Hematopoietic multipotent progenitor cell treated with erythropoietin and hydrocortisone succinate and interleukin-3 and kit ligand, for 17 days (in vitro differentiated cells): ENCODE results near the gene RPRD1B.

Experiments
- DNase-seq: peaks from one replicate; pipeline ENCODE4 v3.0.0-alpha.2; 2015; ENCODE audit warnings: low spot score

RPRD1B gene

DNA sequence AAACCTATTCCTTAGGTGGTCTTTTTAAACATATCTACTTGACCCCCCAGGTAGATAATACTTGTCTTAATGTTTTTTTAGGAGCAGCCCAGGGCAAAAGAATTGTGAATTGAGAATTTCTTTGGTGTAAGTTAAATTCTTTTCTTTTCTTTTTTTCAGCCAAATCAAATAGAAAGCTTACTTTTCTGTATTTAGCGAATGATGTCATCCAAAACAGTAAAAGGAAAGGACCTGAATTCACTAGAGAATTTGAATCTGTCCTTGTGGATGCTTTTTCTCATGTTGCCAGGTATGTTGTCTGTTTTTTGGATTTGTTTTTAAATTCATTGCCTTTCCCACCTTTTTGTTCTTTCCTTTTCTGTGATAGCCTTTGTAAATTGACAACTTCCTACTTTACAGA is 6.7 kb downstream of the RPRD1B start:
- no peak for DNase-seq

DNA sequence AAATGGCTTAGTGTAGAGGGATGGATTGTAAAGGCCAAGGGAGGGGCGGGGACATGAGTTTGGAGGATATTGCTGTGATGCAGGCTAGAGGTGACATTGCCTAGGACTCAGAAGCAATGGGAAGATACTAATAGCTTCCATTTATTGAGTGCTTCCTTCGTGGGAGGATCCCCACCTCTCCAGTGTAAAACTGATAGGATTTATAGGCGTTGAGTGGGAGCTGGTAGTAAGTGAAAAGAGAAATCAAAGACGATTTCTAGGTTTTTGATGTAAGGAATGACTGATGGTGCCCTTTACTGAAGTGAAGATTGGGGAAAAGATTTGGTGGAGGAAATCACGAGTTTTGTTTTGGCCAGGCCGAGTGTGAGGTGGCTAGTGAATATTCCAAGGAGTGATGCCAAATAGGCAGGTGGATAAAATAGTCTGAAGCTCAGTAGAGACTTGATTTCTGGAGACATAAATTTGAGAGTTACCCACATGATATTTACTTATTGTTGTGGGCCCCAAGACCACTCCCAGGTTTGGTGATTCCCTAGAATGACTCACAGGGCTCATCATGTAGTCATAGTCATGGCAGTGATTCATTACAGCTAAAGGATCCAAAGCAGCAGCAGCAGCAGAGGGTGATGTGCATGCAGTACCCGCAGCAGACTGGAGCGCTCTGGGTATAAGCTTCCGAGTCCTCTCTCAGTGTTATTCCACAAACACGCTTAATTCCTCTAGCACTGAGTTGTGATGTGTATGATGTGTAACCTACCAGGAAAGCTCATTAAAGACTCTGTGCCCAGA is 10.2 kb downstream of the RPRD1B start:
- DNase-seq: no peak

DNA sequence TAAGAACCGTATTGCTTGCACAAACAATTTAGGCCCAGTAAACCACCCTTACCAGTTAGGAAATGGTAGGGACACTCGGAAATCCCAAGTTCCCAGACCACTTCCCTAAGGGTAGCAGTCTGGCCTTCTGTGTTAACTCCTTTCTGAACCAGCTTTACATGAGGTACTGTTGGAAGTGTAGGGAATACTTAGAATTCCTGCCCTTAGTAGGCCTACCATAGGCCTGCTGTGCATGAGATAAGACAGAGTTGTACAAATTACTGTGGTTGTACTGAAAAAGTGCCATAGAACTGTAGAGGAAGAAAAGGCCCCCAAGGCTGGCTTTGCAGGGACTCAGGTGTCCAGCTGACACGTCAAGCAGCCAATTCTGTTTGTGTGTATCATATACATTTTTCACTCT is 11.1 kb downstream of the RPRD1B start:
- no peak for DNase-seq

DNA sequence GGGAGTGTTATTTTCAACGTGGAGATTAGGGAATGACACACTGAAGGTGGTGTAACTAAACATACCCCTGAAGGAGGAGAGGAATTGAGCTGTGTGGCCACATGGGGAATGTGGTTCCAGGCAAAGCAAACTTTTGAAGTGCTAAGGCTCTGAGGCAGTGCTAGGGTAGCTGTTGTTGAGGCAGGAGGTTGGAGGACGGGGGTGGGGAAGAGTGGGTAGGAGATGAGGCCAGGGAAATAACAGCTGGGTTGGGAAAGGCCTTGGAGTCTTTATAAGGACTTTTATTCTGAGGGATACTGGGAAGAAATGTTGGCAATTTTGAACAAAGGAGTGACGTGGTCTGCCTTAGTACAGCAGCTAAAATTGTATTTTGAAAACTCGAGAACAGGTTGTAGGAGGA is 13.0 kb downstream of the RPRD1B start:
- no peak for DNase-seq

DNA sequence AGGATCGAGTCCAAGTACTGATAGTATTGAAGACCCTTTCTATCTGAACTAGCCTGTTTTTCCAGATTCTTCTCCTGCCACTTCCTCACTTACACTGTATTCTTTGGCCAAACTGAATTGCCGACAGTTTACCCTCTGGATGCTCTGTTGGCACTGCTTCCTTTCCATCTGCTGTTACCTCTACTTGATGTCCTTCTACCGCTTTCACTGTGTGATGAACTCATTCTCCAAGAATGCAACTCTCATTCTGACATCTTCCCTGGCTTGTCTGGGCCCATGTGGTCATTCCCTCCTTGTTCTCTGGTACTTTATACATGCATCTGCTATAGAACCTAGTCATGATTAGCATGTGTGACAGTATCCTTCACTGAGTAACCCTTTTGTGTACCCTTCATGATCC is 16.3 kb downstream of the RPRD1B start:
- DNase-seq: no peak

DNA sequence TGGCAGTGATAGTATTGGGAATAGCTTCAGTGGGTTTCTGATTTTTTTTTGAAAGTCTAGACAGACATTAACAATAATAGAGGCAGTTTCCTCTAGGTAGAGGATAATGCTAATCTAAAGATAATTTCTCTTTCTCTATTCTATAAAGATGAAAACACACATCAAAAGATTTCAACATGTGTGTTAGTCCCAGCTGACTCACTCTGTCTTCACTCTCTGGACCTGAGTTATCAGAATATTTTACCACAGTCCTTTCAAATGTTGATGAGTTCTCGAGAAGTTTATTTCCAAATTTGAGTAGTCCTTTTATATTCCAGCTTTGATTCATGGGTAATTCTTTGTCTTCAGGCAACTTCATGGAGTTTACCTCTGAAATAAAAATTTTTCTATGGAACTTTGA is 17.1 kb downstream of the RPRD1B start:
- DNase-seq: no peak

DNA sequence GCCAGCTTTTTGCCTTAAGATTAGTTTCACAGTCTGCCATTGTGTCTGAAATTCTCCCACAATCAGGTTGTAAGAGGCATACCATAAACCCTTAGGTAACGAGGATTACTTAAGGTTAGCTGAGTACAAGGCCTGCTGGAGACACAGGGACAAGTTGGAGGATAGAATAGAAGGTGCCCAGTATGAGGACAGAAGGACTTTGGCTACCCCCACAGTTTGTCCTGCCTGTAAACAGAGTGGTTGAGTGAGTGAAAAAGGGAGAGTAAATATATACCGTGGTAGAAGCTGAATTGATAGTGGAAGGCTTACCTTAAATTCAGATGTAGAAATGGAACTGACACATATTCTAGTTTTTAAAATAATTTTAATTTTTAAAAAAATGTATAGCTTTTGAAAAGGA is 19.3 kb downstream of the RPRD1B start:
- no peak for DNase-seq

DNA sequence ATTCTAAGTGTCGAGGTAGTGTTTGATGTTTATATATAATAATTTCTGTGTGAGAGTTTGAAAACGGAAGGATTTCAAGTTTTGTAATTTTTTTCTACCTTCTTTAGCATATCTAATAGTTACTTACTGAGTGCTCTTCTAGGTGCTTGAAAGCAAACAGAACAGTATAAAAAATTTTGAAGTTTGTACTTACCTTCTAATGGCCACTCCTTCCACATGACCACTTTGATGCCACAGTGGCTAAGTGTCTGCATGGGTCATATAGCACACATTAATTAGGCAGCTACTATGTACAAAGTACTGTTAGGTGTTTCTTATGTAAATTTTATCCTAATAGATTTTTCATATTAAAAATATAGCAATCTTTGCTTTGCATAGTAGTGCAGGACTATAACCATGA is 21.1 kb downstream of the RPRD1B start:
- DNase-seq: no peak

DNA sequence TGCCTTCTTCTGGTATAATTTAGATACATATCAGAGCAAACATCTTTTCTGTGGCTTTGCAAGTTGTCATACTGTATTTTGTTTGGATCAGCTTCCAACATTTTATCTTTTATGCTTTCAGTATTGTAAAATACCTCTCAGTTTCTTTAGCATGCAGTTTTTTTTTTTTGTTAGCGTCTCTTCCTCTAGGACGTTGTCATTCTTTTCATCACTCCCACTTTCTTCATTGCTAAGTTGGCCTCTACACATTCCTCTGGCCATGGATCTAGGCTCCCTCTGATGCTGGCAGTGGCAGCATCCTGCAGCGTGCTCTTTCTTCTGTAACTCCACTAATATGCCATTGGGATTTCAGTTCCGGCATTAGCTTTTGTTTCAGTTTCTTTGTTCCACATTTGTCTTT is 21.7 kb downstream of the RPRD1B start:
- no peak for DNase-seq

DNA sequence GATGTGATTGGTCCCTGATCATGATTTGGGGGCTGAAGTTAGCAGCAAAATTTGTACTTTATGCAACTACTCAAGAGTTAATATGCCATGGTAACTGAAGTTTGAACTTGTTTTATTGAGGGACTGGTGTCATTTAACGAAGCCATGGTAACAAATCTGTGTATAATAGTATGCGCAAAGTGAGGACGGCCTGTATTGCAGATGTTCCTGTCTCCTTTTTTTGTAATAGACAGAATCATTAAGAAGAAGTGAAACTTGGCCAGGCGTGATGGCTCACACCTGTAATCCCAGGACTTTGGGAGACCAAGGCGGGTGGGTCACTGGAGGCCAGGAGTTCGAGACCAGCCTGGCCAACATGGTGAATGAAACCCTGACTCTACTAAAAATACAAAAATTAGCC is 22.3 kb downstream of the RPRD1B start:
- no peak for DNase-seq

DNA sequence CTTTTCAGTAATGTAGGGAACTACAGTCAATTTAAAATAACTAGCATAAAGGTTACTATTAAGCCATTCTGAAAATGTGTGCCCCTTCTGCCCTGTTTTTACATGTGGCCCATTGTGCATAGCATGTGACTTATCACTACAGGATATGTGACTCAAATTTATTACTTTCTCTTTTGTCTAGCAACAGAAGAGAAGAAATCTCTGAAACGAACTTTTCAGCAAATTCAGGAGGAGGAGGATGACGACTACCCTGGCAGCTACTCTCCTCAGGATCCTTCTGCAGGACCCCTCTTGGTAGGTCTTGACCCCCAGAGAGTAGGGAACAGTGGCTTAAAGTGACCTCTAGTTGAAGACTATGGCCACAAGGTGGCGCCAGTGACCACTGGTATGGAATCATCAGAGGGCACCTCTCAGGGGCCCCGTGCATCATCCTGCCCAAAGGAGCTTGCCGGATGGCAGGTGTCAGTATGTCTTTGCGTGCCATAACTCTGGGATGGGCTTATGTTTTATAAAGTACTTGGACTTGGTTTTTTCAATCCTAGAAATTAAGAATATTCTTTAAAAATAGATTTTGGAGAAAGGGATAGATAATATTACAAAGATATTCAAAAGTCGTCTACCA is 23.9 kb downstream of the RPRD1B start:
- peak; percentile 90 for DNase-seq

DNA sequence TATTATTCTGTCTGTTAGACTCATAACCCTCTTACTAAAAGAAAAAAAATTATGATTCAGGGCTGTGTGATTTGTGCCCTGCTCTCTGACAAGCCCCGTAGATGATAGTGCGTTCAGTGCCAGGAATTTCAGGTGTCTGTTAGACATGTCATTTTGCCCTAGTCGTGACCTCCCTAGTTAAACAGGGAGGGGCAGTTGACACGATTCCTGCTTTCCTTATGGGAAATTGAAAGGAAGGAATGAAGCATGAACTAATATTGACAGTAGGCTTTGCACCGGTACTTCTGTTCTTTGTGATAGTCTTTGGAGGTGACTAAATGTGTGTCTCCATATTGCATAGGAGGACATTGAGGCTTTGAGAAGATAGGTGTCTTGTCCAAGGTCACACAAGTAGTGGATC is 26.3 kb downstream of the RPRD1B start:
- no peak for DNase-seq

DNA sequence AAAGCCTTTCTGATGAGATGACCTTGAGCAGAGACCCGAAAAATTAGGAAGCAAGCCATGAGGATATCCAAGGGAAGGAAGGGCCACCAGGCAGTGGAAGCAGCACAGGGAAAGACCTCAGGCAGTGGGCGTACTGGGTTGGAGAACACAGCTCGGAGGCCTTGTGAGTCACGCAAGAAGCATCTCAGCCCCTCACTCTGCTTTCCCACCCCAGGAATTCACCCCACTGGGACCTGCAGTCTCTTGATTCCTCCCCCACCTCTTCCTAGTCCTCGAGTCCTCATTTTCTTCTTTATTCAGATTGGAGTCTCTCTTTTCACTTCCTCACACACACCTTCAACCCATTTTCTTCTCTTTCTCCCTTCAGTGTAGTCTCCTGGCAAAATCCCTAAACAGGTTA is 27.0 kb downstream of the RPRD1B start:
- no peak for DNase-seq

DNA sequence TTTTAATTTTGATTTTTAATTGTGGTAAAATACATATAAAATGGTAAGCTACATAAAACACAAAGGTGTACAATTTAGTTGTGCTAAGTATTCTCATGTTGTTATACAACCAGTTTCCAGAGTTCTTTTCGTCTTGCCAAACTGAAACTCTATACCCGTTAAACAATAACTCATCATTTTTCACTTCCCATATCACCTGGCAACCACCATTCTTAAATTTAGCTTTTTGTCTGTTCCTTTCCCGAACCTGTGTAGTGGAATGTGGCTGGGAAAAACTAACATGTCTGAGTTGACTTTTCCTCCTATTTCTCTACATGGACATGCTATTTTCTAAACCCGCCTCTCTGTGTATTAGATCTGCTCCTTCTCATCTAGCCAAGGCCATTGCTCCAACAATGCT is 27.6 kb downstream of the RPRD1B start:
- no peak for DNase-seq

DNA sequence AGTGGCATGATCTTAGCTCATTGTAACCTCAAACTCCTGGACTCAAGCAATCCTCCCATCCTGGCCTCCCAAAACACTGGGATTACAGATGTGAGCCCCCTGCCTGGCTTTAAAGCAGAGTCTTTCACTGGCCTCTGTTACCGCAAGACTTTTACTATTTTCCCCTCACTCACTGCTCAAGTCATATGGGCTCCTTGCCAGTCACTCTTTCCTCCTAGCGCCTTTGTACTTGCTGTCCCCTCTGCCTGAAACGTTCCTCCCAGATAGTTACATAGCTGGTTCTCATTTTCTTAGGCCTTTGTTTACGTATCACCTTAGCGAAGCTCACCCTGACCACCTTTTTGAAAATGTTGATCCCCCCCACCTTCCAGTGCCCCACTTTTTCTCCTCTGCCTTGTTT is 29.3 kb downstream of the RPRD1B start:
- no peak for DNase-seq

DNA sequence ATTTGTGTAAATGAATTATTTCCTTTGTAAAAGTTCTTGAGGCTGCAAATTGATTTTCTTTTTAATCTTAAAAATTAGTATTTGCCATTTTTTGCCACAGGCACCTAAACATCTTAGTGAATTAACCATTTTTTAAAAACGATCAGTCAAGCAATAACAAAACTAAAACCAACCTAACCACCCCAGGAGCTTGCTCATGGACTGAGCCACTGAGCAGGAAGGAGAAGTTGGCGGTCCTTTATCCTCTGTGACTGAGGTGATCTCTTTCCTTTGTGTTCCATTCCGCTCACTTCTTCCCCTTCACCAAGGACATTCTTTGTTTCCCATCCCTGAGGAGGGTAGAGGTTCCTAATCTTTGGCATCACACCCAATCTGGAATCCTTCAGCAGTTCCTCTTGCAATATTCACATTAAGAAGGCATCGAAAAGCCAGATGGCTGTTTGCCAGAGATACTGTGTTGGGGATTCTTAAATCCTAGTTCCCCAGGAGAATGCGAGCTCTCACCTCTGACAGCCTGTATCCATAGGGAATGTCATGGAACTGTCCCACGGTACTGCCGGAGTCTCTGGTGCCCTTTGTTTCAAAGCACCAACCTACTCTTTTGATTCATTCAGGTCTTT is 30.5 kb downstream of the RPRD1B start:
- DNase-seq: no peak

DNA sequence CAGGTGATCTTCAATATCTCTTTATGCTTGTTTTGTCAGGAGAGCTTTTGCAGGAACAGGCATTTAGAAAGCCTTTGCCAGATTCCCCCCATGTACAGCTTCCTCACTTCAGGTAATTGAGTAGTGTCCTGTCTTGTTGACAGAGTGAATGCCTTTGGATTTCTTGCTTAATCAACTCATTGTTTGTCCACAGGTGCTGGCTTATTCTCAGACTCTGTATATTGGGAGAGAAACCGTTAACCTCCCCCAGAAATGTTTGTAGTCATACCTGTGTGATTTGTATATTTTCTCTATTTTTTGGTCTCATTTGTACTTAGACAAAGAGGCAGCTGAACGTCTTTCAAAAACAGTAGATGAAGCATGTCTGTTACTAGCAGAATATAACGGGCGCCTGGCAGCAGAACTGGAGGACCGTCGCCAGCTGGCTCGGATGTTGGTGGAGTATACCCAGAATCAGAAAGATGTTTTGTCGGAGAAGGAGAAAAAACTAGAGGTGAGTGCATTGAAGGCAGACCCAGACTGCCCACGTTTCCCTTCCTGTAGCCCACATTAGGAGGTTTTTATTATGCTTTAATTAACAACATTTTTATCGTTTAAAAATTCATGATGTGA is 32.3 kb downstream of the RPRD1B start:
- DNase-seq: no peak

DNA sequence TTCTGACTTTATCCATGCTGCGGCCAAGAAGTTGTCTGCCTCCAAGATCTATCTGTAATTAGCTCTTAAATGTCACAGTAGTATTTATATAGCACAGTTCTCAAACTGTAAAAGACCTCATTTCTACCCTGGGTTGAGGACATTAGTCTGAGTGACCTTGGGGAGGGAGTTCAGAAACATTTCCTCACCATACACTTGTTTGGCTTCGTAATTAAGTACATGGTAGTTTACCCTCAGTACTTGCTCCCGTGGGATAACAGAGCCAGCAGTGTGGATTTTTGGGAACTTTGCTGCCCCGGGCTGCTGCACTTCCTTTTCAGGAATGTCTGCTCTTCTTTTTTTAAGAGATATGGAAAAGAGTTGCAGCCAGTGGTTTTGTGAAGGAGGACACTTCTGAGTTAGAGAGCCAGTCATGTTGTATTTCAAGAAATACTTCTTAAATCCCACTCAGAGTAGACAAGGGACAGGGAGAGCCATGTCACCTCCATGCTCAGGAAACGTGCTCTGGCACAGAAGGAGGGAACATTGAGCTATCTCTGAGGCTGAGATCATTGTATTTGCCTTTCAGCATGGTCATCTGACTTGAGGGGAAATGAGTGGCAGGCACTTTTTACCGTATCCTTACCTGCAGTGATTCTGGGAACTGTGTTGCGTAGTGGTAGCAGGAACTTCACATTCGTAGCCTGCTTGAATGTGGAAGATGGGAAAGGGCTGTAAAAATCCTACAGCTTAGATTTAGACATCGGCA is 33.6 kb downstream of the RPRD1B start:
- DNase-seq: no peak

DNA sequence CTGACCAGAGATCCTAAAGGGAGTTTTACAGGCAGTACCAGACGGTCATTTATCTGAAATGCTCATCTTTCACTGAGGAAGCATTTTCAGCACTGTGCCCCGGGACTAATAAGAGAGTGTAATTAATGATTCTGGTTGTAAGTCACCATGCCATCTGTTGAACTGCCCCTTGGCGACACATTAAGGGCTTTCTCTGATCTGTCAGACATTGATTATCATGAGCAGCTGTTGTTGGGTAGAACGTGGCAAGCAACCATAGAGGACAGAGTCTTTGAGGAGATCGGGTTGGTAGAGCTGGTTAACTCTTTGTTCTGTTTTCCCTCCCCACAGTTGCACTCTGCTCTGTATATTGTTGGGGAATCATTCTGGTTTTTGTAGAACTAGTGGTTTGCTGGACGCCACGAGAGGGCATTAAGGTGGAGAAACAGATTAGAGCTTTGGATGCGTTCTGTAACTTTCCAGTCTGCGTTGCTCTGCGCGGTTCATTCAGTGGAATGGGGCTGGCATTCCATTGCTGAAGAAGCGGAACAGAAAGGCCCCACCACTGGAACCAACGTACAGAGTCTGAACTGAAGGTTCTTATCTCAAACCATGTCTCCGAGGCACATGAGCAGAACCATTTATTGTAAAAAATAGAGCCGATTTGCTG is 34.3 kb downstream of the RPRD1B start:
- no peak for DNase-seq

DNA sequence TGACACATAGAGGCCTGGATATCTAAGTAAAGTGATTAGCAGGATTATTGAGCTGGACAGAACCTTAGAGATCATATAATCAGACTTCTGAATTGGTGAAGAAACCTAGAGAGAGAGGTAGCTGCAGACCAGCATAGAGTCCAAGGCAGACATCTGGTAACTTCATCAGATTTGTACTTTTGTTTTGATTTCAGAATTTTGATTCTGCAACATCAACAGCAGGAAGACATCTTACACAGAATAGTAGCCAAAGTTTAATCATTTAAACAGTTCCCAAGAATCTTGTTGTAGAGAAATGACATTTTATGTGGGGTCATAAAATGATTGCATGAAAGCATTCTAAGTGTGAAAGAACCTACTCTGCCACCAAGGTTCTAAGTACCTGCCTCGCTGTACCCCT is 39.4 kb downstream of the RPRD1B start:
- no peak for DNase-seq

DNA sequence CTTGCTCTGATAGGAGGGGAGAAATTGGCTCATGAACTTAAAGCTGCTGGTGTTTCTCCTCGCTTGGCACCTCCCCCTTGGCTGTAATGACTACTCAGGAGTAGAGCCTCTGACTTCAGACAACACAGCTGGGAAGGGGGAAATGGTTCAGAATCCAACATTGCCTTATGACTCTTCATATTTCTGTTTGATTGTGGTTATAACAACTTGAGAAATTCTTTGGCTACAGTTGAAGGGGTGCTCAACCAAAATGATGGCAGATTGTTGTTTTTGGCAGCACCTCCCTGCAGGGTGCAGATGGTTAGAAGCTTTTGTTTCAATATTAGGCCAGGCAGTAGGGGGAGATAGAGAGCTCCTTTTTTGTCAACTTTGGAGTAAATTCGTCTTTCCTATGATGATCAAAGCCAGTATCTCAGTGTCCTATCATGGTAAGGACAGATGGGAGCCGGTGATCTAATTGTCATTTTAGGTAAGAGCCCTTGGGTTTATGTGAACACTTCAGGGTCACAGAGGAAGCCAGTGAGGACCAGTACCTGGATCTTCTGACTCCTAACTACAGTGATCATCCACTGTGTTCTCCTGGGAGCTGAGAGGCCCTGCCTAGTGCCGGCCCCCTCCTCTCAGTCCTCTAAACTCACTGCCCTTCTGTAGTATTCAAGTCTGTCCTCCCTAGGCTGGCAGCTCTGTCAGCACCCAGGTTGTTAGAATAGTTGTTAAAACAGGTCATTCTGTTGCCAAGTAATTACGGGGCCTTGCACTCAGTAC is 39.9 kb downstream of the RPRD1B start:
- peak; percentile 70 for DNase-seq
